Panc1 (cell line): ENCODE measurements around the gene SNED1. TPM values are rescaled to one million over a fixed set of nuclear protein-coding genes. Genes with fewer than 3 reads are reported as not detected.

ENCODE experiments used
- ATAC-seq: fragments of 200-7000 bp; cut with Tn5 transposase; 2 replicates; pipeline ENCODE4 v1.9.1; 2020; ENCODE audit warnings: mild to moderate bottlenecking, moderate library complexity
- BruUV-seq: library from RNA; stranded (reverse); fragments of 400-500 nt; replicated peaks from 2 replicates; lab custom pipeline; 2021; lab: Mats Ljungman, UMichigan
- CTCF ChIA-PET: fragments of 300-600 bp; sonication (Branson Sonifier 250); formaldehyde crosslinking; loops from one replicate; lab custom pipeline; 2022; ENCODE audit warnings: antibody characterized with exemption; lab: Charles Lee
- POLR2A ChIA-PET: fragments of 300-600 bp; sonication (Branson Sonifier 250); formaldehyde crosslinking; loops from one replicate; lab custom pipeline; 2022; ENCODE audit warnings: antibody characterized with exemption; lab: Charles Lee
- DNase-seq: peaks from one replicate; pipeline ENCODE4 v3.0.0-alpha.2; 2010; ENCODE audit warnings: low read depth, low spot score
- H3K27ac ChIP-seq: 2 replicates; pipeline ENCODE4 v1.5.1; 2011; ENCODE audit warnings: mild to moderate bottlenecking, low read length, inconsistent platforms
- H3K27me3 ChIP-seq: fragments of 200-500 bp; sonication (Bioruptor generic); 2 replicates; pipeline ENCODE4 v1.6.0; 2014; ENCODE audit warnings: low read length, inconsistent platforms; ENCODE audit not compliant: control insufficient read depth, insufficient read depth
- H3K36me3 ChIP-seq: fragments of 200-500 bp; sonication (Bioruptor generic); 2 replicates; pipeline ENCODE4 v1.5.1; 2014; ENCODE audit warnings: inconsistent platforms, mild to moderate bottlenecking, low read length, moderate library complexity; ENCODE audit not compliant: control insufficient read depth, insufficient read depth
- H3K4me1 ChIP-seq: 2 replicates; pipeline ENCODE4 v1.5.1; 2011; ENCODE audit warnings: inconsistent platforms, mild to moderate bottlenecking, low read length, moderate library complexity; ENCODE audit not compliant: control insufficient read depth, insufficient read depth
- H3K4me3 ChIP-seq, 2 experiments: 2 replicates each; pipeline ENCODE4 v1.5.1; 2011 to 2012; ENCODE audit warnings: low read depth in 2 of 2, low read length in 2 of 2, mild to moderate bottlenecking in 2 of 2, inconsistent platforms in 1 of 2, moderate library complexity in 1 of 2
- H3K9me3 ChIP-seq: fragments of 200-500 bp; sonication (Bioruptor generic); 2 replicates; pipeline ENCODE4 v1.5.1; 2014; ENCODE audit warnings: low read depth, mild to moderate bottlenecking, inconsistent platforms, low read length, moderate library complexity; ENCODE audit not compliant: control insufficient read depth, insufficient read depth
- POLR2AphosphoS5 ChIP-seq: IDR thresholded peaks from 2 replicates; pipeline ENCODE4 v1.6.1; 2012; ENCODE audit warnings: mild to moderate bottlenecking, low read depth, low read length, moderate library complexity
- SIN3A ChIP-seq: IDR thresholded peaks from 2 replicates; pipeline ENCODE4 v1.6.1; 2012; ENCODE audit warnings: low read depth, mild to moderate bottlenecking, low read length, moderate library complexity, borderline replicate concordance; ENCODE audit not compliant: insufficient read depth
- TCF7L2 ChIP-seq: IDR thresholded peaks from 2 replicates; pipeline ENCODE4 v1.6.1; 2011; ENCODE audit warnings: mild to moderate bottlenecking, low read depth, low read length, inconsistent platforms
- in situ Hi-C: cut with HindIII; loops from 2 replicates; pipeline ENCODE4 v1.10.0; 2016; ENCODE audit warnings: low sequenced_read_pairs, low pct_unique_long_range_greater_than_20kb
- intact Hi-C: fragments of 100-400 bp; cut with micrococcal nuclease; formaldehyde crosslinking; loops from one replicate; pipeline ENCODE4 v1.10.0; 2022; ENCODE audit not compliant: unreplicated experiment
- total RNA-seq: library from RNA; stranded (reverse); gene quantifications from one replicate; pipeline ENCODE4 v1.2.1, GENCODE V29; 2021; ENCODE audit not compliant: unreplicated experiment
- TF ChIP-seq, protein P1 (sequence below): fragments of 450-650 bp; IDR thresholded peaks from 2 replicates; pipeline ENCODE4 v1.5.1; 2017; ENCODE audit warnings: mild to moderate bottlenecking
- TF ChIP-seq, protein P2 (sequence below), 2 experiments: IDR thresholded peaks; 2 replicates each; pipeline ENCODE4 v1.6.1; 2011 to 2012; ENCODE audit warnings: low read depth in 2 of 2, control low read depth in 1 of 2, low read length in 1 of 2, mild to moderate bottlenecking in 1 of 2, moderate library complexity in 1 of 2; ENCODE audit not compliant: insufficient read depth in 1 of 2

SNED1 gene
- total RNA-seq, 1 experiment from 2014 or later, result 11.0 TPM

DNA sequence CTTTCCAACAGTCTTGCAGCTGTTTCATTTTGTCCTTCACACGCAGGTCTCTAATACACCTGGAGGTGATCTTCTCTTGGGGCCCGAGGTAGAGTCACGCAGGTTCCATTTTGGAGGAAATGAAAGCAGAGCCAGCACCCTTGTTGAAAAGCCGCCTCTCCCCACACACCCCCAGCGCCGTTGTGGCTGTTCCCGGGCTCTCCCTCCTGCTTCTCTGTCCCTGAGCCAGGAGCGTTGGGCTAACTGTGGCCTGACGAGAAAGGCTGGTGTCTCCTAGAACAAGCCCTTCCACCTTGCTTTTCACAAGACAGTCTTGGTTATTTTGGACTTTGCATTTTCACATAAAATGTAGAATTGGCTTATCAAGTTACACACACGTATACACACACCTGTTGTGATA lies 16.3 kb downstream of the SNED1 start:
- no peak for DNase-seq
- in situ Hi-C loops, result no loop called here
- ChIA-PET POLR2A (no interaction called here), CTCF (no interaction called here)
- Histone ChIP-seq H3K4me1 (peaks cover 21% of the 10 kb centered on the region), H3K36me3 (no peaks in the 10 kb centered on the region), H3K9me3 (no peaks in the 10 kb centered on the region), H3K27ac (no peak overlapping the region), H3K27me3 (no peaks in the 10 kb centered on the region), H3K4me3 (no peak overlapping the region)
- intact Hi-C loops, result no loop called here
- no TSS peak for BruUV-seq
- TF ChIP-seq, protein P1, sequence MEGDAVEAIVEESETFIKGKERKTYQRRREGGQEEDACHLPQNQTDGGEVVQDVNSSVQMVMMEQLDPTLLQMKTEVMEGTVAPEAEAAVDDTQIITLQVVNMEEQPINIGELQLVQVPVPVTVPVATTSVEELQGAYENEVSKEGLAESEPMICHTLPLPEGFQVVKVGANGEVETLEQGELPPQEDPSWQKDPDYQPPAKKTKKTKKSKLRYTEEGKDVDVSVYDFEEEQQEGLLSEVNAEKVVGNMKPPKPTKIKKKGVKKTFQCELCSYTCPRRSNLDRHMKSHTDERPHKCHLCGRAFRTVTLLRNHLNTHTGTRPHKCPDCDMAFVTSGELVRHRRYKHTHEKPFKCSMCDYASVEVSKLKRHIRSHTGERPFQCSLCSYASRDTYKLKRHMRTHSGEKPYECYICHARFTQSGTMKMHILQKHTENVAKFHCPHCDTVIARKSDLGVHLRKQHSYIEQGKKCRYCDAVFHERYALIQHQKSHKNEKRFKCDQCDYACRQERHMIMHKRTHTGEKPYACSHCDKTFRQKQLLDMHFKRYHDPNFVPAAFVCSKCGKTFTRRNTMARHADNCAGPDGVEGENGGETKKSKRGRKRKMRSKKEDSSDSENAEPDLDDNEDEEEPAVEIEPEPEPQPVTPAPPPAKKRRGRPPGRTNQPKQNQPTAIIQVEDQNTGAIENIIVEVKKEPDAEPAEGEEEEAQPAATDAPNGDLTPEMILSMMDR, result no peak
- TF ChIP-seq, protein P2, sequence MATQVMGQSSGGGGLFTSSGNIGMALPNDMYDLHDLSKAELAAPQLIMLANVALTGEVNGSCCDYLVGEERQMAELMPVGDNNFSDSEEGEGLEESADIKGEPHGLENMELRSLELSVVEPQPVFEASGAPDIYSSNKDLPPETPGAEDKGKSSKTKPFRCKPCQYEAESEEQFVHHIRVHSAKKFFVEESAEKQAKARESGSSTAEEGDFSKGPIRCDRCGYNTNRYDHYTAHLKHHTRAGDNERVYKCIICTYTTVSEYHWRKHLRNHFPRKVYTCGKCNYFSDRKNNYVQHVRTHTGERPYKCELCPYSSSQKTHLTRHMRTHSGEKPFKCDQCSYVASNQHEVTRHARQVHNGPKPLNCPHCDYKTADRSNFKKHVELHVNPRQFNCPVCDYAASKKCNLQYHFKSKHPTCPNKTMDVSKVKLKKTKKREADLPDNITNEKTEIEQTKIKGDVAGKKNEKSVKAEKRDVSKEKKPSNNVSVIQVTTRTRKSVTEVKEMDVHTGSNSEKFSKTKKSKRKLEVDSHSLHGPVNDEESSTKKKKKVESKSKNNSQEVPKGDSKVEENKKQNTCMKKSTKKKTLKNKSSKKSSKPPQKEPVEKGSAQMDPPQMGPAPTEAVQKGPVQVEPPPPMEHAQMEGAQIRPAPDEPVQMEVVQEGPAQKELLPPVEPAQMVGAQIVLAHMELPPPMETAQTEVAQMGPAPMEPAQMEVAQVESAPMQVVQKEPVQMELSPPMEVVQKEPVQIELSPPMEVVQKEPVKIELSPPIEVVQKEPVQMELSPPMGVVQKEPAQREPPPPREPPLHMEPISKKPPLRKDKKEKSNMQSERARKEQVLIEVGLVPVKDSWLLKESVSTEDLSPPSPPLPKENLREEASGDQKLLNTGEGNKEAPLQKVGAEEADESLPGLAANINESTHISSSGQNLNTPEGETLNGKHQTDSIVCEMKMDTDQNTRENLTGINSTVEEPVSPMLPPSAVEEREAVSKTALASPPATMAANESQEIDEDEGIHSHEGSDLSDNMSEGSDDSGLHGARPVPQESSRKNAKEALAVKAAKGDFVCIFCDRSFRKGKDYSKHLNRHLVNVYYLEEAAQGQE (IDR thresholded peaks at IDR 0.05; ENCODE audit: insufficient read depth in 1 of 2, low read depth in 2 of 2, low read length in 1 of 2), result no peak
- TF ChIP-seq SIN3A (no peak), TCF7L2 (no peak), POLR2AphosphoS5 (no peak)
- ATAC-seq, result no peak

DNA sequence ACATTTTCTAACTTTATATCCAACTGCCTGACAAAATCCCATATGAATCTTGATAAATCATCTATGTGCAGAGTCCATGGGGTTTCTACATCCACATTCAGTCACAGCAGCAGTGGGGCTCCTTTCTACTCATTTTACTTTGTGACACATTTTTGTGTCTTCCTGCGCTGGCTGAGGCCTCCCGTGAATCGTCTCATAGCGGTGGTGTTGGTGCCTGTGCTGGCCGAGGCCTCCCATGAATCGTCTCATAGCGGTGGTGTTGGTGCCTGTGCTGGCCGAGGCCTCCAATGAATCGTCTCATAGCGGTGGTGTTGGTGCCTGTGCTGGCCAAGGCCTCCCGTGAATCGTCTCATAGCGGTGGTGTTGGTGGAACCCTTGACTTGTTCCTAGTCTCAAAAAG lies 17.0 kb downstream of the SNED1 start:
- Histone ChIP-seq H3K9me3 (no peaks in the 10 kb centered on the region), H3K27me3 (no peaks in the 10 kb centered on the region), H3K27ac (no peak overlapping the region), H3K36me3 (no peaks in the 10 kb centered on the region), H3K4me3 (no peak overlapping the region), H3K4me1 (peaks cover 14% of the 10 kb centered on the region)
- POLR2A ChIA-PET, result no interaction called here
- intact Hi-C loops (no loop called here), in situ Hi-C loops (no loop called here)
- CTCF ChIA-PET, result no interaction called here
- no peak for TF ChIP-seq POLR2AphosphoS5
- TF ChIP-seq, protein P1, result no peak
- no peak for TF ChIP-seq SIN3A
- TF ChIP-seq, protein P2 (IDR thresholded peaks at IDR 0.05; ENCODE audit: insufficient read depth in 1 of 2, low read depth in 2 of 2, low read length in 1 of 2), result no peak
- no peak for TF ChIP-seq TCF7L2
- DNase-seq (no peak), ATAC-seq (no peak)
- no TSS peak for BruUV-seq
